Activated T-cell treated with anti-CD3 and anti-CD28 coated beads, Interleukin-2, amount 50 U/mL, for 4 hours (primary cell): Measurements from ENCODE around the gene KCNAB1. TPM values are rescaled to one million over a fixed set of nuclear protein-coding genes. Genes with fewer than 3 reads are reported as not detected.
"Not testable (repeated sequence)": the region's sequence is repeated elsewhere in the genome, so short reads cannot be mapped to it uniquely, and the experiment has no call there.

Experiments
- ATAC-seq, 2 donors: fragments of 200-7000 bp; cut with Tn5 transposase; one replicate each; pipeline ENCODE4 v1.10.0; 2021
- DNase-seq: peaks from one replicate; pipeline ENCODE4 v3.0.0-alpha.2; 2020
- H3K27me3 Mint-ChIP-seq: one replicate; pipeline ENCODE4 v1.8.0; 2021; ENCODE audit warnings: low read depth, mixed read lengths
- H3K36me3 Mint-ChIP-seq: one replicate; pipeline ENCODE4 v1.8.0; 2022; ENCODE audit warnings: mixed read lengths; ENCODE audit not compliant: insufficient read depth
- H3K4me1 Mint-ChIP-seq: one replicate; pipeline ENCODE4 v1.8.0; 2021; ENCODE audit warnings: low read depth, mixed read lengths
- H3K4me3 Mint-ChIP-seq: one replicate; pipeline ENCODE4 v1.8.0; 2021; ENCODE audit warnings: mild to moderate bottlenecking, moderate library complexity, mixed read lengths
- H3K9me3 Mint-ChIP-seq: one replicate; pipeline ENCODE4 v1.8.0; 2021; ENCODE audit warnings: mixed read lengths
- total RNA-seq, 3 donors: library from RNA; stranded (reverse); gene quantifications; one replicate each; pipeline ENCODE4 v1.2.1, GENCODE V29; 2021

The KCNAB1 gene
- total RNA-seq, 3 donors from 2014 or later: not detected

DNA sequence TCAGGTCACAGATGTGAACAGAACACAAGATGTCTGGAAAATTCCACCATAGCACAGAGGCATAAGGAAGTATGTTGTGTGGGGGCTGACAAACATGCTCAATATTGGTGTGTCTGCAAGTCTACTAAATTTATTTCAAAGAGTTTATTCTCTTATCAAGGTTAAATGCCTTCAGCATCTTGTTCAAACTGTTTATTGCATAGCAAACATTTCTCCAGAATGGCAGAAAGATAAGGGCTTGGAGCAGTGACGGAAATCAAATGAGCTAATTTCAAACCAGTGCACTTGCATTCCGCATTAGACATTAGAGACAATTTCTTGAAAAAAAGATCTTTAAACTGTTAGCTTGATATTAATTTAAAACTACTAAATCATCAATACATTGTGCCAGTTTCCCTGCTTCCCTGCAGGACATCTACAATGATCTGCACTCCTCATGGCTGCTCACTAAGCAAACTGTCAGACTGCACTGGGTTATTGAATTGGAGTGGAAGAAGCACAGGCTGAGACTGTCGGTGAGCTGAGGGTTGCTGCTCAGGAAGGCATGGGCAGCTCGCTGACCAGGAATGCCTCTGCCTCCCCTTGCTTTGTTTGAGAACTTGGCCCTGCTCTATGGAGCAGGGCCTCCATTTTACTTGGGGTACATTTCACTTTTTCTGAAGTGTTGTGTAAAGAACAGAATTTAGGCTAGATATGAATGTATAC, 89.4 kb downstream of the KCNAB1 start:
- ATAC-seq (no peak), DNase-seq (no peak)
- no peaks in the 10 kb centered on the region for H3K9me3 Mint-ChIP-seq
- H3K27me3 Mint-ChIP-seq: peaks cover 16% of the 10 kb centered on the region
- no peak overlapping the region for H3K4me3 Mint-ChIP-seq
- no peaks in the 10 kb centered on the region for H3K4me1 Mint-ChIP-seq
- H3K36me3 Mint-ChIP-seq: no peaks in the 10 kb centered on the region

- Mint-ChIP-seq H3K4me3 (no peak overlapping the region), H3K27me3 (peaks cover 17% of the 10 kb centered on the region), H3K36me3 (no peaks in the 10 kb centered on the region), H3K9me3 (no peaks in the 10 kb centered on the region), H3K4me1 (no peaks in the 10 kb centered on the region)
- DNase-seq (no peak), ATAC-seq (no peak)
Observed at GRCh38 chr3:156211583-156211982, 91.2 kb downstream of the KCNAB1 start.

- H3K9me3 Mint-ChIP-seq: no peaks in the 10 kb centered on the region
- no peak for ATAC-seq
Observed at GRCh38 chr3:156214676-156215075, 94.3 kb downstream of the KCNAB1 start.

DNA sequence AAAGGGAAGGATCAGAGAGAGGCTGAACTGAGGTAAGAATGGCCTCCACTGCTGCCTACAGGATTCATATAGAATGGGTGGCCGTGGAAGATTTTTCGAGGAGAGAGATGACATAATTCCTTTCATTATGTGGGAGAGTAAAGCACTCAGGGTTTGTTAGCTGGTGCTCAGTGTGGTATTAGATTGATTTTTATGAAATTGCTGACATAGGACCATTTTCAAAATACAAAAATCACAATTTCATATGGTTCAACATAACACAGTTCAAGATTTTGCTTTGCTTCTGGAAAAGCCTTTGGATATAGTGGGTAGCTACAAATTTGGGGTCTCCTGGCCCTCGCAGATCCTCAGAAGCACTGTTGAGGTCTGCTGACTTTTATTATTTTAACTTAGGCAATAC, 95.4 kb downstream of the KCNAB1 start:
- no peaks in the 10 kb centered on the region for H3K36me3 Mint-ChIP-seq

More at GRCh38 chr3:156214676-156215075, 94.3 kb downstream of the KCNAB1 start:
- Mint-ChIP-seq H3K4me3 (no peak overlapping the region), H3K36me3 (no peaks in the 10 kb centered on the region), H3K4me1 (no peaks in the 10 kb centered on the region), H3K27me3 (peaks cover 19% of the 10 kb centered on the region)
- no peak for DNase-seq

DNA sequence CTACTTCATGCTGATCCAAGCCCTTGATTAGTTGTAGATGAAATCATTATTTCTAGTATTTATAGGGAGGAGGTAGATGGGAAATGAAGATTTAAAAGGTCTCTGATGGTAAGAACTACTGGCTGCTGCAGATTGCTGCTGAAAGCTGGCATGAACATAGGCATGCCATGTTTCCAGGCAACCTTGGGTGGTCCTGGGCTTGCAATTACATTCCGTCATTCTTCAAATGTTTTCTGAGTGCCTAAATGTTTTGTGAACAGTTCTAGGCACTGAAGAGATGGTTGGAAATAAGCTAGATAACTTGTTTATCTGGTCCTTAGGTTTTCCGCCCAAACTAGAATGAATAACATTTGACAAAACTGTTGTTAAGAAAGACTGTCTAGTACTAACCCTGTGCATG, 95.8 kb downstream of the KCNAB1 start:
- no peak for DNase-seq
- Mint-ChIP-seq H3K4me1 (no peaks in the 10 kb centered on the region), H3K36me3 (no peaks in the 10 kb centered on the region), H3K4me3 (no peak overlapping the region), H3K9me3 (no peaks in the 10 kb centered on the region), H3K27me3 (peaks cover 18% of the 10 kb centered on the region)
- ATAC-seq: no peak

More for the DNA sequence above, 95.4 kb downstream of the KCNAB1 start:
- Mint-ChIP-seq H3K4me3 (no peak overlapping the region), H3K4me1 (no peaks in the 10 kb centered on the region), H3K9me3 (no peaks in the 10 kb centered on the region), H3K27me3 (peaks cover 15% of the 10 kb centered on the region)
- DNase-seq (no peak), ATAC-seq (no peak)

- Mint-ChIP-seq H3K9me3 (no peaks in the 10 kb centered on the region), H3K27me3 (peaks cover 20% of the 10 kb centered on the region), H3K4me3 (no peak overlapping the region), H3K4me1 (no peaks in the 10 kb centered on the region), H3K36me3 (no peaks in the 10 kb centered on the region)
- no peak for DNase-seq
- no peak for ATAC-seq
Observed at GRCh38 chr3:156216852-156217251, 96.5 kb downstream of the KCNAB1 start.

DNA sequence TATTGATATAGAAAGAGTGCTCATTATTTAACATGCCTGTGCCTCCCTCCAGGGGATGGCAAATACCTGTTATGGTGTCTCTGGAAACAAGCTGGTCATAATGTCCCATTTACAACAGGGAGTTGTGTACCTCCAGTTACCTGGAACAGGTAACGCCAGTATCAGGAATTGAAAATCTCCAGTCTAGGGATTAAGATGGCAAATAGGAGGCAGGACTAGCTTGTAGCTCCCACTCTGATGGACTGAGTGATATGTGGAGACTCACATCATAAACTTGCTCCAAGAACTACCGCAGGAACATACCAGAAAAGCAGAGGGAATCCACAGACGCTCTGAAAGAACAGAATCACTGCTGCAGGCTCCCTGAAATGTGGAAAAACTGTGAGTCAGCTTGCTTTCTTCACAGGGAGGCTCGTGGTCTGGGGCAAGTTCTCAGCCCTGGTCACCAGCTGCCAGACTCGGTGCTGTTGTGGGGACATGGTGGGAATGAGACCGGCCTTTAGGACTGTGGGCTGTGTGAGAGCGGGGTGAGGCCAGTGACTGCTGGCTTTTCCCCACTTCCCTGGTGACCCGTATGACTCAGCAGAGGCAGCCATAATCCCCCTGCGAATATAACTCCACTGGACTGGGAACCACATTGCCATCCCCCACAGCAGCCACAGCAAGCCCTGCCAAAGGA, 97.4 kb downstream of the KCNAB1 start:
- Mint-ChIP-seq H3K36me3 (no peaks in the 10 kb centered on the region), H3K9me3 (no peaks in the 10 kb centered on the region), H3K27me3 (peaks cover 11% of the 10 kb centered on the region), H3K4me1 (no peaks in the 10 kb centered on the region), H3K4me3 (no peak overlapping the region)
- ATAC-seq (no peak), DNase-seq (no peak)

- Mint-ChIP-seq H3K9me3 (no peaks in the 10 kb centered on the region), H3K4me1 (no peaks in the 10 kb centered on the region), H3K27me3 (peaks cover 11% of the 10 kb centered on the region), H3K4me3 (no peak overlapping the region), H3K36me3 (no peaks in the 10 kb centered on the region)
- no peak for DNase-seq
- ATAC-seq: no peak
Observed at GRCh38 chr3:156218353-156218744, 98.0 kb downstream of the KCNAB1 start.

GRCh38 chr3:156222381-156222780, 102.0 kb downstream of the KCNAB1 start:
- H3K36me3 Mint-ChIP-seq, ATAC-seq, H3K27me3 Mint-ChIP-seq, H3K4me3 Mint-ChIP-seq, DNase-seq, H3K4me1 Mint-ChIP-seq, H3K9me3 Mint-ChIP-seq: not testable (repeated sequence)

GRCh38 chr3:156224046-156224445, 103.7 kb downstream of the KCNAB1 start:
- H3K36me3 Mint-ChIP-seq, ATAC-seq, H3K9me3 Mint-ChIP-seq, DNase-seq, H3K27me3 Mint-ChIP-seq, H3K4me1 Mint-ChIP-seq, H3K4me3 Mint-ChIP-seq: not testable (repeated sequence)

DNA sequence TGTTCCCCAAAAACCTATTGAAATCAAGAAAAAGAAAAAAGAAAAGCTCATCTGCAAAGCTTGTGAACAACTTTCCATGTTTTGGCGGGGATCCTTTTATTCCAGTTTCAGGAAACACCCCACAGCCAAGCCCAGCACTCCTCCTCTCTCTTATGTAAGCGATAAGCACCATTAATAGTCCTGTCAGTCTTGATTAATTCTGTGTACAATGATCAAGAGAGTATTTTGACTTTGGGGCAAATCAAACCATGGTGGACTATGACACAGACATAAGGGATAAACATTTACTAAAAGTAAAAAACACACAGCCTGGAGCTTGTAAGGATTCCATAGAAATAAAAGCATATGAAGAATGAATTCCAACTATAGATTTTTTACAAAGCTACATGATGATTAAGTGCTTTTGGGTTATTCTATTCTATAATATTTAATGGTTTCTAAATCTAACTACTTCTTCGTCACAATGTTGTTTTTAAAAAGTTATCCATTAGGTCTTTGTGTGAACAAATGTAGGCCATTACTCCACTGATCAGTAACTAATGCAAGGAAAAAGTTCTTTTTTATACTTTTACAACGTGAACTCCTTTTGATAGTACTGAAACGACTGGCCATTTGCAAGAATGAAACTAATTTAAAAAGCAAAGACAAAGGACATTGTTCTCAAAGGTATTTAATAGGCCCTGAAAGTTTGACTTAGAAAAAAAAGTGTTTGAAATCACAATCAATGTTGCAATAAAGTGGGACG, 106.5 kb downstream of the KCNAB1 start:
- H3K4me1 Mint-ChIP-seq: no peaks in the 10 kb centered on the region
- DNase-seq (no peak), ATAC-seq (no peak)

DNA sequence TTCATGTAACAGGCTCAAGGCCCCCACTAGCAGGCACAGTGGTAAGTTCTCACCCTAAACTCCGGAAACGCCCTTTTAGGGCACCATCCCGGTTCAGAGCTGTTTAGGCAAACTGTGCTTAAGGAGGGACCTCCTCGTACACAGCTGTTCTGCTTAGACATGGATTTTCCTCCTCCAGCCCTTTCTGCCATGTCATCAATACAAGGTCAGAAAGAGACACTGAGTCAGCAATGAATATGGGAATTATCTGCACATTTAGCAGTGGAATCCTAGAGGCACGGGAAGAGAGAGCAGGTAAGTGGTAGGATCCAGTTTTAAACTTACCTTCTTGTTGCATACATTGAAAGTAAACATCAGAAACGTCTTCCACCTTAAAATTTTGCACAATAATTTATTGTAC, 107.3 kb downstream of the KCNAB1 start:
- no peaks in the 10 kb centered on the region for H3K36me3 Mint-ChIP-seq
- no peak for ATAC-seq
- DNase-seq: no peak
- H3K27me3 Mint-ChIP-seq: peaks cover 3% of the 10 kb centered on the region
- H3K4me1 Mint-ChIP-seq: no peaks in the 10 kb centered on the region
- no peak overlapping the region for H3K4me3 Mint-ChIP-seq
- H3K9me3 Mint-ChIP-seq: no peaks in the 10 kb centered on the region

More for the DNA sequence above, 106.5 kb downstream of the KCNAB1 start:
- no peak overlapping the region for H3K4me3 Mint-ChIP-seq
- H3K27me3 Mint-ChIP-seq: peaks cover 3% of the 10 kb centered on the region
- H3K9me3 Mint-ChIP-seq: no peaks in the 10 kb centered on the region
- H3K36me3 Mint-ChIP-seq: no peaks in the 10 kb centered on the region

GRCh38 chr3:156230278-156230900, 110.0 kb downstream of the KCNAB1 start:
- H3K4me1 Mint-ChIP-seq: no peaks in the 10 kb centered on the region
- DNase-seq: no peak
- H3K4me3 Mint-ChIP-seq: no peak overlapping the region
- ATAC-seq: no peak
- H3K27me3 Mint-ChIP-seq: peaks cover 3% of the 10 kb centered on the region
- H3K36me3 Mint-ChIP-seq: no peaks in the 10 kb centered on the region
- H3K9me3 Mint-ChIP-seq: no peaks in the 10 kb centered on the region

GRCh38 chr3:156231221-156231620, 110.8 kb downstream of the KCNAB1 start:
- not testable (repeated sequence) for H3K4me1 Mint-ChIP-seq, H3K9me3 Mint-ChIP-seq, ATAC-seq, H3K27me3 Mint-ChIP-seq, DNase-seq, H3K4me3 Mint-ChIP-seq, H3K36me3 Mint-ChIP-seq
